ENCODE data around the gene CCDC80. TPM values are rescaled to one million over a fixed set of nuclear protein-coding genes. Genes with fewer than 3 reads are reported as not detected.

The CCDC80 gene
- total and polyA plus RNA-seq, 5 donors from 2014 or later, result 0.05 to 0.10 (median 0.07) TPM; not detected in 2

- Histone ChIP-seq H3K27me3 (ENCODE audit: control insufficient read depth, insufficient read depth, low read length) (peaks cover 6% of the 10 kb centered on the region), H3K36me3 (ENCODE audit: control insufficient read depth, insufficient read depth, low read length) (no peaks in the 10 kb centered on the region), H3K27ac (ENCODE audit: insufficient read depth, low read length, poor library complexity, severe bottlenecking) (no peak overlapping the region), H3K9me3 (ENCODE audit: control insufficient read depth in 2 of 2, low read length in 2 of 2) (no peaks in the 10 kb centered on the region), H3K4me3 (ENCODE audit: low read depth, low read length) (no peak overlapping the region), H3K4me1 (ENCODE audit: control insufficient read depth, insufficient read depth, low read length, poor library complexity, severe bottlenecking) (no peaks in the 10 kb centered on the region)
- H3K9me3 Mint-ChIP-seq, result peaks cover 0 to 1% (median 0%) of the 10 kb centered on the region in 7 donors
- peaks cover 33% of the 10 kb centered on the region for H3K27me3 Mint-ChIP-seq
- no peak overlapping the region for H3K4me3 Mint-ChIP-seq
- no peaks in the 10 kb centered on the region for H3K36me3 Mint-ChIP-seq
- no peak for DNase-seq
- no peaks in the 10 kb centered on the region for H3K4me1 Mint-ChIP-seq
- no peak for ATAC-seq (ENCODE audit: low read depth in 2 of 2)
- H3K27ac Mint-ChIP-seq, result no peak overlapping the region
Observed at GRCh38 chr3:112627919-112628466, 12.9 kb downstream of the CCDC80 start.

- no peaks in the 10 kb centered on the region for H3K36me3 ChIP-seq (ENCODE audit: control insufficient read depth, insufficient read depth, low read length)
- ATAC-seq (ENCODE audit: low read depth in 2 of 2) (no peak), DNase-seq (no peak)
- Mint-ChIP-seq H3K27ac (no peak overlapping the region), H3K27me3 (peaks cover 33% of the 10 kb centered on the region), H3K9me3 (peaks cover 0 to 1% (median 0%) of the 10 kb centered on the region in 7 donors), H3K36me3 (no peaks in the 10 kb centered on the region), H3K4me1 (no peaks in the 10 kb centered on the region), H3K4me3 (no peak overlapping the region)
- no peak overlapping the region for H3K27ac ChIP-seq (ENCODE audit: insufficient read depth, low read length, poor library complexity, severe bottlenecking)
- peaks cover 6% of the 10 kb centered on the region for H3K27me3 ChIP-seq (ENCODE audit: control insufficient read depth, insufficient read depth, low read length)
- no peak overlapping the region for H3K4me3 ChIP-seq (ENCODE audit: low read depth, low read length)
- no peaks in the 10 kb centered on the region for H3K4me1 ChIP-seq (ENCODE audit: control insufficient read depth, insufficient read depth, low read length, poor library complexity, severe bottlenecking)
- H3K9me3 ChIP-seq (ENCODE audit: control insufficient read depth in 2 of 2, low read length in 2 of 2), result no peaks in the 10 kb centered on the region
Observed at GRCh38 chr3:112627419-112627818, 13.5 kb downstream of the CCDC80 start.

- Histone ChIP-seq H3K36me3 (ENCODE audit: control insufficient read depth, insufficient read depth, low read length) (no peaks in the 10 kb centered on the region), H3K27ac (ENCODE audit: insufficient read depth, low read length, poor library complexity, severe bottlenecking) (no peak overlapping the region), H3K9me3 (ENCODE audit: control insufficient read depth in 2 of 2, low read length in 2 of 2) (no peaks in the 10 kb centered on the region), H3K4me3 (ENCODE audit: low read depth, low read length) (no peak overlapping the region), H3K27me3 (ENCODE audit: control insufficient read depth, insufficient read depth, low read length) (peaks cover 6% of the 10 kb centered on the region), H3K4me1 (ENCODE audit: control insufficient read depth, insufficient read depth, low read length, poor library complexity, severe bottlenecking) (no peaks in the 10 kb centered on the region)
- DNase-seq (no peak), ATAC-seq (ENCODE audit: low read depth in 2 of 2) (no peak)
- Mint-ChIP-seq H3K9me3 (peaks cover 0 to 1% (median 0%) of the 10 kb centered on the region in 7 donors), H3K27me3 (peaks cover 37% of the 10 kb centered on the region), H3K27ac (no peak overlapping the region), H3K4me3 (no peak overlapping the region), H3K36me3 (no peaks in the 10 kb centered on the region), H3K4me1 (no peaks in the 10 kb centered on the region)
Observed at GRCh38 chr3:112623717-112624116, 17.2 kb downstream of the CCDC80 start.

GRCh38 chr3:112623213-112623612 lies 17.7 kb downstream of the CCDC80 start:
- no peak for DNase-seq
- Histone ChIP-seq H3K4me1 (ENCODE audit: control insufficient read depth, insufficient read depth, low read length, poor library complexity, severe bottlenecking) (no peaks in the 10 kb centered on the region), H3K27ac (ENCODE audit: insufficient read depth, low read length, poor library complexity, severe bottlenecking) (no peak overlapping the region), H3K9me3 (ENCODE audit: control insufficient read depth in 2 of 2, low read length in 2 of 2) (no peaks in the 10 kb centered on the region), H3K27me3 (ENCODE audit: control insufficient read depth, insufficient read depth, low read length) (peaks cover 6% of the 10 kb centered on the region), H3K36me3 (ENCODE audit: control insufficient read depth, insufficient read depth, low read length) (no peaks in the 10 kb centered on the region), H3K4me3 (ENCODE audit: low read depth, low read length) (no peak overlapping the region)
- Mint-ChIP-seq H3K4me3 (no peak overlapping the region), H3K27ac (no peak overlapping the region), H3K9me3 (peaks cover 0 to 1% (median 0%) of the 10 kb centered on the region in 7 donors), H3K27me3 (peaks cover 37% of the 10 kb centered on the region), H3K36me3 (no peaks in the 10 kb centered on the region), H3K4me1 (no peaks in the 10 kb centered on the region)
- ATAC-seq (ENCODE audit: low read depth in 2 of 2), result no peak

- H3K4me3 ChIP-seq (ENCODE audit: low read depth, low read length), result no peak overlapping the region
- H3K4me1 ChIP-seq (ENCODE audit: control insufficient read depth, insufficient read depth, low read length, poor library complexity, severe bottlenecking), result no peaks in the 10 kb centered on the region
- no peaks in the 10 kb centered on the region for H3K9me3 ChIP-seq (ENCODE audit: control insufficient read depth in 2 of 2, low read length in 2 of 2)
- H3K36me3 ChIP-seq (ENCODE audit: control insufficient read depth, insufficient read depth, low read length), result no peaks in the 10 kb centered on the region
- DNase-seq, result no peak
- peaks cover 33% of the 10 kb centered on the region for H3K27me3 Mint-ChIP-seq
- H3K9me3 Mint-ChIP-seq, result peaks cover 0 to 1% (median 0%) of the 10 kb centered on the region in 7 donors
- peaks cover 3% of the 10 kb centered on the region for H3K27me3 ChIP-seq (ENCODE audit: control insufficient read depth, insufficient read depth, low read length)
- no peak overlapping the region for H3K27ac Mint-ChIP-seq
- H3K4me3 Mint-ChIP-seq, result no peak overlapping the region
- H3K36me3 Mint-ChIP-seq, result no peaks in the 10 kb centered on the region
- no peaks in the 10 kb centered on the region for H3K4me1 Mint-ChIP-seq
- no peak overlapping the region for H3K27ac ChIP-seq (ENCODE audit: insufficient read depth, low read length, poor library complexity, severe bottlenecking)
- no peak for ATAC-seq (ENCODE audit: low read depth in 2 of 2)
Observed at GRCh38 chr3:112619295-112619694, 21.6 kb downstream of the CCDC80 start.

GRCh38 chr3:112617285-112617684 lies 23.7 kb downstream of the CCDC80 start:
- no peaks in the 10 kb centered on the region for H3K36me3 Mint-ChIP-seq
- Histone ChIP-seq H3K27me3 (ENCODE audit: control insufficient read depth, insufficient read depth, low read length) (no peaks in the 10 kb centered on the region), H3K4me3 (ENCODE audit: low read depth, low read length) (no peak overlapping the region), H3K36me3 (ENCODE audit: control insufficient read depth, insufficient read depth, low read length) (no peaks in the 10 kb centered on the region), H3K9me3 (ENCODE audit: control insufficient read depth in 2 of 2, low read length in 2 of 2) (no peaks in the 10 kb centered on the region), H3K27ac (ENCODE audit: insufficient read depth, low read length, poor library complexity, severe bottlenecking) (no peak overlapping the region), H3K4me1 (ENCODE audit: control insufficient read depth, insufficient read depth, low read length, poor library complexity, severe bottlenecking) (no peaks in the 10 kb centered on the region)
- H3K27ac Mint-ChIP-seq, result no peak overlapping the region
- no peak for DNase-seq
- H3K9me3 Mint-ChIP-seq, result no peaks in the 10 kb centered on the region
- H3K4me3 Mint-ChIP-seq, result no peak overlapping the region
- peaks cover 23% of the 10 kb centered on the region for H3K27me3 Mint-ChIP-seq
- no peak for ATAC-seq (ENCODE audit: low read depth in 2 of 2)
- no peaks in the 10 kb centered on the region for H3K4me1 Mint-ChIP-seq

- ATAC-seq (ENCODE audit: low read depth in 2 of 2), result no peak
Observed at GRCh38 chr3:112615989-112616731, 24.8 kb downstream of the CCDC80 start.

More at GRCh38 chr3:112615989-112616731, 24.8 kb downstream of the CCDC80 start:
- no peak for DNase-seq
- Histone ChIP-seq H3K9me3 (ENCODE audit: control insufficient read depth in 2 of 2, low read length in 2 of 2) (no peaks in the 10 kb centered on the region), H3K4me3 (ENCODE audit: low read depth, low read length) (no peak overlapping the region), H3K4me1 (ENCODE audit: control insufficient read depth, insufficient read depth, low read length, poor library complexity, severe bottlenecking) (no peaks in the 10 kb centered on the region), H3K36me3 (ENCODE audit: control insufficient read depth, insufficient read depth, low read length) (no peaks in the 10 kb centered on the region), H3K27me3 (ENCODE audit: control insufficient read depth, insufficient read depth, low read length) (peaks cover 2% of the 10 kb centered on the region), H3K27ac (ENCODE audit: insufficient read depth, low read length, poor library complexity, severe bottlenecking) (no peak overlapping the region)
- Mint-ChIP-seq H3K27me3 (peaks cover 28% of the 10 kb centered on the region), H3K36me3 (no peaks in the 10 kb centered on the region), H3K4me3 (no peak overlapping the region), H3K4me1 (no peaks in the 10 kb centered on the region), H3K9me3 (no peaks in the 10 kb centered on the region), H3K27ac (no peak overlapping the region)

Data from CD4-positive, CD25-positive, alpha-beta regulatory T cell (primary cell).